Measurements from ENCODE around the gene CHMP3.

- TF ChIP-seq, protein P1, sequence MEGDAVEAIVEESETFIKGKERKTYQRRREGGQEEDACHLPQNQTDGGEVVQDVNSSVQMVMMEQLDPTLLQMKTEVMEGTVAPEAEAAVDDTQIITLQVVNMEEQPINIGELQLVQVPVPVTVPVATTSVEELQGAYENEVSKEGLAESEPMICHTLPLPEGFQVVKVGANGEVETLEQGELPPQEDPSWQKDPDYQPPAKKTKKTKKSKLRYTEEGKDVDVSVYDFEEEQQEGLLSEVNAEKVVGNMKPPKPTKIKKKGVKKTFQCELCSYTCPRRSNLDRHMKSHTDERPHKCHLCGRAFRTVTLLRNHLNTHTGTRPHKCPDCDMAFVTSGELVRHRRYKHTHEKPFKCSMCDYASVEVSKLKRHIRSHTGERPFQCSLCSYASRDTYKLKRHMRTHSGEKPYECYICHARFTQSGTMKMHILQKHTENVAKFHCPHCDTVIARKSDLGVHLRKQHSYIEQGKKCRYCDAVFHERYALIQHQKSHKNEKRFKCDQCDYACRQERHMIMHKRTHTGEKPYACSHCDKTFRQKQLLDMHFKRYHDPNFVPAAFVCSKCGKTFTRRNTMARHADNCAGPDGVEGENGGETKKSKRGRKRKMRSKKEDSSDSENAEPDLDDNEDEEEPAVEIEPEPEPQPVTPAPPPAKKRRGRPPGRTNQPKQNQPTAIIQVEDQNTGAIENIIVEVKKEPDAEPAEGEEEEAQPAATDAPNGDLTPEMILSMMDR (conservative IDR thresholded peaks at IDR 0.05) = no peak
- TF ChIP-seq ZFX (IDR thresholded peaks at IDR 0.05) = no peak
Measured at GRCh38 chr2:86543335-86543734, 19.9 kb downstream of the CHMP3 start.
